DOHH2 (cell line): ENCODE data around the gene FAU.

ENCODE experiments used
- H3F3A ChIP-seq: fragments of 200-600 bp; sonication (generic), shearing (Covaris generic); 2 replicates; pipeline ENCODE4 v1.6.0; 2016; ENCODE audit warnings: antibody characterized with exemption, mild to moderate bottlenecking; ENCODE audit not compliant: control insufficient read depth, insufficient read depth
- H3K27ac ChIP-seq: fragments of 200-600 bp; sonication (generic); 2 replicates; pipeline ENCODE4 v1.5.1; 2014; ENCODE audit warnings: low read depth, mild to moderate bottlenecking, low read length, moderate library complexity
- H3K27me3 ChIP-seq: fragments of 200-600 bp; sonication (generic); 2 replicates; pipeline ENCODE4 v1.6.1; 2014; ENCODE audit warnings: mild to moderate bottlenecking, low read length, mixed read lengths; ENCODE audit not compliant: control insufficient read depth
- H3K36me3 ChIP-seq: fragments of 200-600 bp; sonication (generic); 2 replicates; pipeline ENCODE4 v1.6.1; 2014; ENCODE audit warnings: mild to moderate bottlenecking, low read length, moderate library complexity, mixed read lengths; ENCODE audit not compliant: control insufficient read depth
- H3K4me1 ChIP-seq: fragments of 200-600 bp; sonication (generic); 2 replicates; pipeline ENCODE4 v1.6.1; 2014; ENCODE audit warnings: mild to moderate bottlenecking, low read length, mixed read lengths; ENCODE audit not compliant: control insufficient read depth
- H3K4me2 ChIP-seq: fragments of 200-600 bp; sonication (generic); 2 replicates; pipeline ENCODE4 v1.6.0; 2014; ENCODE audit warnings: mild to moderate bottlenecking, low read length, moderate library complexity
- H3K4me3 ChIP-seq: fragments of 200-600 bp; sonication (generic); 2 replicates; pipeline ENCODE4 v1.5.1; 2014; ENCODE audit warnings: mild to moderate bottlenecking, low read length, mixed read lengths
- H3K79me2 ChIP-seq: fragments of 200-600 bp; sonication (generic); 2 replicates; pipeline ENCODE4 v1.6.1; 2014; ENCODE audit warnings: mild to moderate bottlenecking, low read length, mixed read lengths; ENCODE audit not compliant: control insufficient read depth
- H3K9me2 ChIP-seq: fragments of 200-600 bp; sonication (generic); replicated peaks from 2 replicates; pipeline ENCODE4 v1.6.1; 2014; ENCODE audit warnings: mild to moderate bottlenecking, low read length, mixed read lengths; ENCODE audit not compliant: control insufficient read depth
- H3K9me3 ChIP-seq: fragments of 200-600 bp; sonication (generic); 2 replicates; pipeline ENCODE4 v1.6.1; 2014; ENCODE audit warnings: antibody characterized with exemption, low read length, mixed read lengths; ENCODE audit not compliant: control insufficient read depth, insufficient read depth
- H4K20me1 ChIP-seq: fragments of 200-600 bp; sonication (generic); 2 replicates; pipeline ENCODE4 v1.6.0; 2014; ENCODE audit warnings: low read depth, mild to moderate bottlenecking, antibody characterized with exemption, low read length, moderate library complexity; ENCODE audit not compliant: control insufficient read depth, insufficient read depth
- EZH2phosphoT487 ChIP-seq: fragments of 200-600 bp; sonication (generic); IDR thresholded peaks from 2 replicates; pipeline ENCODE4 v1.6.1; 2017; ENCODE audit warnings: borderline replicate concordance, mild to moderate bottlenecking, antibody characterized with exemption, low read length, moderate library complexity, mixed read lengths
- TF ChIP-seq, protein P1 (sequence below): fragments of 200-600 bp; sonication (generic); IDR thresholded peaks from one replicate; pipeline ENCODE4 v1.5.1; 2014; ENCODE audit warnings: antibody characterized with exemption, mild to moderate bottlenecking, low read depth, low read length; ENCODE audit not compliant: poor library complexity, severe bottlenecking

The FAU gene

DNA sequence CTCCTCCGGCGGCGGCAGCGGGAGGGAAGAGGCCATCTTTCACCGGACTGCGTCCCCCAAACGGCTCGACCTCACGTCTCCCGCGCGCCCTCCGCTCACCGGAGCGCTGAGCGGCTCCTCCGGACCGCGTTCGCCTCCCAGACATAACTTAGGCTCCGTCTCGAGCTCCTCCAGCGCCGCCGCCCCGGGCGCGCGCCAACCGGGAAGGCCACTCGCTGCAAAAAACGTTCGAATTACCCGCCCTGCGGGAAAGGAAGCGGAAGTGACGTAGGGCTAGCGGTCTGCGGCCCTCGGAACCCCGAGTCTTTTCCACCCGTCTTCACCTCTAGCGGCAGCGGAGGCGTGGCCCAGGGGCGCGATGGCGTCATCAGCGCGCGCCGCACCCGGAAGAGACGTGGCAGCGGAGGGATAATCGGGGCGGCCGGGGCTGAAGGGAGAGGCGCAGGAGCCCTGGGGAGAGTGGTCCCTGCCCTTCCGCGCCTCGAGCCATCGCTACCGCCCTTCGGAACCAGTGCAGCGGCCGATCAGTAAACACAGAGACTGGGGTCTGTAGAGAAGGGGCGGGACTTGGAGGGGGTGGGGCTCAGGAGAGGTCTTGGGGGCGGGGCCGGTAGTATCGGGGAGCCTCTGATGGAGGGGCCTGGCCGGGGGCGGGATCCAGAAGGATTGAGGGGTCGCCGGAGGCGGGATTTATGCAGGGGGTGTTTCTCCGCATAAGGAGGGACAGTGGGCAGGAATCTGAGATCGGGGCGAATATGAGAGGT, 37.9 kb downstream of the FAU start, which contains the start of the genes CDCA5 and ZFPL1:
TSS of gene CDCA5 (minus strand) at position 207 of the 764 bp plus-strand sequence. CDS start at position 145, 62 bp downstream.
TSS of gene ZFPL1 (plus strand) at position 389 of the 764 bp plus-strand sequence. CDS start 477 bp downstream, outside the sequence.
- Histone ChIP-seq H3K4me1 (peaks cover 42% of the 10 kb centered on the region), H3F3A (0 out of 2 replicates have a peak, but pooled peaks cover 2% of the 10 kb centered on the region), H3K9me2 (no peaks in the 10 kb centered on the region), H3K27me3 (no peaks in the 10 kb centered on the region), H3K4me3 (peak within 1 kb of the TSS; percentile 90), H4K20me1 (no peaks in the 10 kb centered on the region), H3K27ac (peak within 1 kb of the TSS; percentile 70), H3K9me3 (no peaks in the 10 kb centered on the region), H3K79me2 (peaks cover 61% of the 10 kb centered on the region), H3K36me3 (peaks cover 73% of the 10 kb centered on the region), H3K4me2 (peak within 1 kb of the TSS; percentile 85)
- TF ChIP-seq EZH2phosphoT487: no peak
- TF ChIP-seq, protein P1, sequence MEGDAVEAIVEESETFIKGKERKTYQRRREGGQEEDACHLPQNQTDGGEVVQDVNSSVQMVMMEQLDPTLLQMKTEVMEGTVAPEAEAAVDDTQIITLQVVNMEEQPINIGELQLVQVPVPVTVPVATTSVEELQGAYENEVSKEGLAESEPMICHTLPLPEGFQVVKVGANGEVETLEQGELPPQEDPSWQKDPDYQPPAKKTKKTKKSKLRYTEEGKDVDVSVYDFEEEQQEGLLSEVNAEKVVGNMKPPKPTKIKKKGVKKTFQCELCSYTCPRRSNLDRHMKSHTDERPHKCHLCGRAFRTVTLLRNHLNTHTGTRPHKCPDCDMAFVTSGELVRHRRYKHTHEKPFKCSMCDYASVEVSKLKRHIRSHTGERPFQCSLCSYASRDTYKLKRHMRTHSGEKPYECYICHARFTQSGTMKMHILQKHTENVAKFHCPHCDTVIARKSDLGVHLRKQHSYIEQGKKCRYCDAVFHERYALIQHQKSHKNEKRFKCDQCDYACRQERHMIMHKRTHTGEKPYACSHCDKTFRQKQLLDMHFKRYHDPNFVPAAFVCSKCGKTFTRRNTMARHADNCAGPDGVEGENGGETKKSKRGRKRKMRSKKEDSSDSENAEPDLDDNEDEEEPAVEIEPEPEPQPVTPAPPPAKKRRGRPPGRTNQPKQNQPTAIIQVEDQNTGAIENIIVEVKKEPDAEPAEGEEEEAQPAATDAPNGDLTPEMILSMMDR: no peak

DNA sequence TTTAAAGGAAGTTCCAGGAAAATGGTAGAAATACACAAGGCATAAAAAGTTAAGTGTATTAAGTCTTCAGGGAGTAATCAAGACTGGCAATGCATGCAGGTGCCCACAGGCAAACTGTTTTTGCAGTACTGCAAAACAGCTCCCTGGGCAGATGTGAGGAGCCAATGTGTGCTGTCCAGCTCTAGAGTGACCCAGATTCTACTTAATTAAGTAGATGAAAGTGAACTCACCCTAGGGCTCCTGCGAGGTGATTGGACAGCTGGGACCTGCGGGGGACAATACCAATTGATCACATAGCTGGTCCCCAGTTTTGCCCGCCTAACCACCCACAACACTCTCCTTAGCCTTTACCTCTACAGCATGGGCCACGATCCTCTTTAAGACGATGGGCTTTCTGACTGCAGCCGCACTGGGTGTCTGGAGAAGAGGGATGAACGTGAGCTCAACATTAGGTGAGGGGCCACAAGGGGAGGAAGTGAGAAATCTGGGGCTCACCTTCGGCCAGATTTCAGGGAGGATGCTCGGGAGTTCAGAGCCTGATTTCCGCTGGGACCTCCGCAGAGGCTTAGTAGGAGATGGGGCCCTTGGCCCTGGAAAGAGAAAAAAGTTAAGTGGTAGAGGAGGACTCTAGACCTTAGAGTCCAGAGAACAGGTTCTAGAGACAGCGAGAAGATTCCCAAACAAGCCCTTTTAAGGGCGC, 38.6 kb downstream of the FAU start:
- Histone ChIP-seq H3K9me3 (no peaks in the 10 kb centered on the region), H3K79me2 (peaks cover 68% of the 10 kb centered on the region), H4K20me1 (no peaks in the 10 kb centered on the region), H3F3A (0 out of 2 replicates have a peak, but pooled peaks cover 2% of the 10 kb centered on the region), H3K4me1 (peaks cover 49% of the 10 kb centered on the region), H3K27me3 (no peaks in the 10 kb centered on the region), H3K9me2 (no peaks in the 10 kb centered on the region), H3K4me3 (peak overlapping the region; percentile 90), H3K36me3 (peaks cover 80% of the 10 kb centered on the region), H3K27ac (peak overlapping the region; percentile 70), H3K4me2 (peak overlapping the region; percentile 85)
- TF ChIP-seq, protein P1: no peak
- TF ChIP-seq EZH2phosphoT487: no peak

DNA sequence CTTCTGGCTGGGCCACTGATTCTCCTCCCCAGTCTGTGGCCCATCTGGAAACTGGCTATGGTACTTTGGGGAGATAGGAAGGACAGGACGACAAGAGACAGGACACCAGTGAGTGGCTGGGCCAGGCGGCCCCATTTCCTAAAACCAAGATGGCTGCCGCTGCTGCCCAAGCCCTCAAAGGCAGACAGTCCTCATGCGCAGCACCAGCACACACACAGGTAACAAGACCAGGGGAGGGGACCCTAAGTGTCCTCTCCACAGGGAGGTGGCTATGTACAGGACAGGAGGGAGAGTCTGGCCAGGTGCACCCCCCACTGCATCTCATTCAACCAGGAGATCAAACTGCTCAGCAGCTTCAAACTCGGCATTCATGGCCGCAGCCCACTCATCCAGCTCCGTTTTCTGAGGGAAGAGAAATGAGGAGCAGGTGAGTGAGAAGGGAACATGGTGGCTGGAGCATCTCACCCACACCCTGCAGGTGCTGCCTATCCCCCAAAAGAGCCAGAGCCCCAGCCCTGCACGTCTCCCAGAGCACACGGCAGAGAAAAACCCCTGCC, 43.1 kb downstream of the FAU start:
- Histone ChIP-seq H3K27ac (no peak overlapping the region), H3K4me2 (peak overlapping the region; percentile 37), H4K20me1 (no peaks in the 10 kb centered on the region), H3K36me3 (peaks cover 83% of the 10 kb centered on the region), H3K4me3 (peak overlapping the region; percentile 31), H3K79me2 (peaks cover 73% of the 10 kb centered on the region), H3F3A (no peaks in the 10 kb centered on the region), H3K9me2 (no peaks in the 10 kb centered on the region), H3K9me3 (no peaks in the 10 kb centered on the region), H3K4me1 (peaks cover 47% of the 10 kb centered on the region), H3K27me3 (no peaks in the 10 kb centered on the region)
- TF ChIP-seq, protein P1: no peak
- TF ChIP-seq EZH2phosphoT487: no peak
